ENCODE measurements around the gene GEMIN7.

- TF ChIP-seq CTCF (IDR thresholded peaks at IDR 0.05; ENCODE audit: poor library complexity) = no peak
- no peak for TF ChIP-seq EZH2phosphoT487 (IDR thresholded peaks at IDR 0.05; ENCODE audit: low read depth, severe bottlenecking, unreplicated experiment)
- no peak for TF ChIP-seq EZH2 (IDR thresholded peaks at IDR 0.05; ENCODE audit: borderline replicate concordance)
Measured at GRCh38 chr19:45125360-45125759, 46.3 kb downstream of the GEMIN7 start.
